Stimulated activated naive CD8-positive, alpha-beta T cell treated with anti-CD3 and anti-CD28 coated beads, Interleukin-15, Interleukin-2, amounts not matched to agents 100 ng/mL and 50 ng/mL, for 24 hours (primary cell): ENCODE measurements around the gene RANBP1.
A peak's percentile ranks its signal among the peaks of the same experiment; 100 is the strongest.

Source experiments
- H3K27ac Mint-ChIP-seq: one replicate; pipeline ENCODE4 v1.8.0; 2021; ENCODE audit warnings: mild to moderate bottlenecking, mixed read lengths
- H3K27me3 Mint-ChIP-seq: one replicate; pipeline ENCODE4 v1.8.0; 2021; ENCODE audit warnings: mixed read lengths
- H3K36me3 Mint-ChIP-seq: one replicate; pipeline ENCODE4 v1.8.0; 2021; ENCODE audit warnings: low read depth, mixed read lengths
- H3K4me1 Mint-ChIP-seq: one replicate; pipeline ENCODE4 v1.8.0; 2021; ENCODE audit warnings: low read depth, mixed read lengths
- H3K4me3 Mint-ChIP-seq: one replicate; pipeline ENCODE4 v1.8.0; 2021; ENCODE audit warnings: mild to moderate bottlenecking, mixed read lengths
- H3K9me3 Mint-ChIP-seq: one replicate; pipeline ENCODE4 v1.8.0; 2021; ENCODE audit warnings: mixed read lengths

Gene RANBP1

DNA sequence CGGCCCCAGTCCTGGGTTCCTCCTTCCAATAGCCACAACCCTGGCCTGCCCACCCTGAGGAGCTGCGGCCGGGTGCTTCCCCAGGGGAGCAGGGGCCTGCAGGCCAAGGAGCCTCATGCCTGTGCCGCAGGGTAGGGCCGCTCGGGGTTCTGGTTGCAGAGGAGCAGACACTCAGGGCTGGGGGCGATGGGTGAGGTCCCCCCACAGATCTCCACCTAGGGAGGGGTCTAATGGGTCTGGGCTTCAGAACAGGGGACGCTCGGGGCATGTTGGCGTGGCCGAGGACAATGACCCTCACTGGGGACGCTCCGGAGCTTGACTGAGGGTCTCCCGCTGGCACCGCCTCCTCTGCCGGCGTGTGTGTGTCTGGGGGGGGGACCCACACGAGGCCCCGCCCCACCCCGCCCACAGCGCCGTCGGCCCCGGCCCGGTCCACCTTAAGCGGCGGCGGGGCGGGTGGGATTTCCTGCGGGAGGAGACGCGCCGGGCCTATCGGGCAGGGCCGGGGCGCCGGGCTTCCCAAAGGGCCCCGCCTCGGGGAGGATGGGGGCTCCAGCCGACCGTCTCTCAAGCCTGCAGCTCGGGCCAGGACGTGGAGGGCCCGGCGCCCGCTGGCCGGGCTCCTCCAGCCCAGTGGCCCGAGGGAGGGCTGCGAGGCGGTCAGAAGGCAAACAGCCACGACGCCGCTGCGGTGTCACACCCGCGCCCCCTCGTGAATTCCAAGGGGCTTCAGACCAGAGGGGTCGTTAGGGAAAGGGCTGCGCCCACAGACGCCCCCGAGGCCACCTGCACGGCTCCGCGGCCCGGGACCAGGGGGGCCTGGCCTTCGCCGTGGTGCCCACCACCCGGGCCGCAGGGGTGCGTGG is 15.1 kb downstream of the RANBP1 start:
- Mint-ChIP-seq H3K27ac (no peak overlapping the region), H3K27me3 (no peaks in the 10 kb centered on the region), H3K9me3 (no peaks in the 10 kb centered on the region), H3K36me3 (peaks cover 20% of the 10 kb centered on the region), H3K4me3 (peak overlapping the region; percentile 30), H3K4me1 (peaks cover 42% of the 10 kb centered on the region)

- Mint-ChIP-seq H3K9me3 (no peaks in the 10 kb centered on the region), H3K36me3 (peaks cover 17% of the 10 kb centered on the region), H3K27me3 (no peaks in the 10 kb centered on the region), H3K27ac (peak within 1 kb of the TSS; percentile 16), H3K4me3 (peak within 1 kb of the TSS; percentile 78), H3K4me1 (peaks cover 47% of the 10 kb centered on the region)
Measured at GRCh38 chr22:20131597-20131858, 15.6 kb downstream of the RANBP1 start, which contains the start of gene ZDHHC8. ZDHHC8 (plus strand) TSS chr22:20131804; CDS start chr22:20131948, 144 bp downstream.

GRCh38 chr22:20131859-20132685 is 16.2 kb downstream of the RANBP1 start:
- peak overlapping the region; percentile 16 for H3K27ac Mint-ChIP-seq
- H3K9me3 Mint-ChIP-seq = no peaks in the 10 kb centered on the region
- peaks cover 12% of the 10 kb centered on the region for H3K36me3 Mint-ChIP-seq
- no peaks in the 10 kb centered on the region for H3K27me3 Mint-ChIP-seq
- H3K4me3 Mint-ChIP-seq = peak overlapping the region; percentile 78
- H3K4me1 Mint-ChIP-seq = peaks cover 48% of the 10 kb centered on the region

- Mint-ChIP-seq H3K27me3 (no peaks in the 10 kb centered on the region), H3K36me3 (peaks cover 5% of the 10 kb centered on the region), H3K9me3 (no peaks in the 10 kb centered on the region), H3K27ac (peak overlapping the region; percentile 45), H3K4me3 (peak overlapping the region; percentile 78), H3K4me1 (peaks cover 44% of the 10 kb centered on the region)
Measured at GRCh38 chr22:20132686-20133246, 16.9 kb downstream of the RANBP1 start.

- peaks cover 35% of the 10 kb centered on the region for H3K4me1 Mint-ChIP-seq
- H3K4me3 Mint-ChIP-seq = peak overlapping the region; percentile 78
- no peaks in the 10 kb centered on the region for H3K9me3 Mint-ChIP-seq
- no peaks in the 10 kb centered on the region for H3K36me3 Mint-ChIP-seq
- H3K27me3 Mint-ChIP-seq = no peaks in the 10 kb centered on the region
- peak overlapping the region; percentile 79 for H3K27ac Mint-ChIP-seq
Measured at GRCh38 chr22:20133930-20134549, 18.1 kb downstream of the RANBP1 start.

- peaks cover 31% of the 10 kb centered on the region for H3K4me1 Mint-ChIP-seq
- H3K9me3 Mint-ChIP-seq = no peaks in the 10 kb centered on the region
- no peaks in the 10 kb centered on the region for H3K36me3 Mint-ChIP-seq
- H3K27me3 Mint-ChIP-seq = no peaks in the 10 kb centered on the region
- H3K4me3 Mint-ChIP-seq = no peak overlapping the region
- H3K27ac Mint-ChIP-seq = no peak overlapping the region
Measured at GRCh38 chr22:20135265-20135664, 19.4 kb downstream of the RANBP1 start.

GRCh38 chr22:20135806-20136602 is 20.1 kb downstream of the RANBP1 start:
- Mint-ChIP-seq H3K4me3 (no peak overlapping the region), H3K4me1 (peaks cover 31% of the 10 kb centered on the region), H3K36me3 (no peaks in the 10 kb centered on the region), H3K27ac (no peak overlapping the region), H3K27me3 (no peaks in the 10 kb centered on the region), H3K9me3 (no peaks in the 10 kb centered on the region)

DNA sequence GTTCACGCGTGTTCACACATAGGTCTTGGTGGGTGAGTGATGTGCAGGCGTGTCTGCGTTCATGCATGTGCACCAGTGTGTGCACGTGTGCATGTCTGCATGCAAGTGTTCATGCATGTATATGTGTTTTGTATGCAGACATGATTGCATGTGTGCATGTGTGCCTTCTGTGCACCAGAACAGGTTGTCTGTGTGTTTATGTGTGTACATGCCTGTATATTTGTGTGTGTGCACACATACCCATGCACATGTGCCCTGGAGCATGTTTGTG is 20.6 kb downstream of the RANBP1 start:
- no peaks in the 10 kb centered on the region for H3K9me3 Mint-ChIP-seq
- H3K36me3 Mint-ChIP-seq = no peaks in the 10 kb centered on the region
- no peaks in the 10 kb centered on the region for H3K27me3 Mint-ChIP-seq
- no peak overlapping the region for H3K27ac Mint-ChIP-seq
- no peak overlapping the region for H3K4me3 Mint-ChIP-seq
- peaks cover 31% of the 10 kb centered on the region for H3K4me1 Mint-ChIP-seq

DNA sequence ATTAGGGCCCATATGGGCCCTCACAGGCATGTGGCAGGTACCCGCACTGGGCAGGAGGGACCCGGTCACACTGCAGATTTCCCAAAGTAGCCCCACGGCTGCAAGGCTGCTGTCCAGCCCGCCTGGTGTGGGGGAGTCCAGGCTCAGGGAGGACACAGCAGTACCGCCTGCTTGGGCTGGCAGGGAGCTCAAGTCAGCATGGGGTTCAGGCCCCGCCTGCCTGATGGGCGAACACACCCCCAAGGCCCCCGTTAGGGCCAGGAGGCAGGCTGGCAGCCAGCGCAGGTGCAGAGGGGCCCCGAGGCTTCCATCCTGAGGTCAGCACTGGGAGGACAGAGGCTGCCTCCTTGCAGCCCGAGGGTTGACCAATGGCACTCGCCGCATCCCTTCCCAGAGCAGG is 21.2 kb downstream of the RANBP1 start:
- Mint-ChIP-seq H3K36me3 (no peaks in the 10 kb centered on the region), H3K27me3 (no peaks in the 10 kb centered on the region), H3K27ac (no peak overlapping the region), H3K4me1 (peaks cover 31% of the 10 kb centered on the region), H3K4me3 (no peak overlapping the region), H3K9me3 (no peaks in the 10 kb centered on the region)

- Mint-ChIP-seq H3K4me1 (peaks cover 27% of the 10 kb centered on the region), H3K27me3 (no peaks in the 10 kb centered on the region), H3K36me3 (no peaks in the 10 kb centered on the region)
Measured at GRCh38 chr22:20137671-20138416, 21.9 kb downstream of the RANBP1 start.

DNA sequence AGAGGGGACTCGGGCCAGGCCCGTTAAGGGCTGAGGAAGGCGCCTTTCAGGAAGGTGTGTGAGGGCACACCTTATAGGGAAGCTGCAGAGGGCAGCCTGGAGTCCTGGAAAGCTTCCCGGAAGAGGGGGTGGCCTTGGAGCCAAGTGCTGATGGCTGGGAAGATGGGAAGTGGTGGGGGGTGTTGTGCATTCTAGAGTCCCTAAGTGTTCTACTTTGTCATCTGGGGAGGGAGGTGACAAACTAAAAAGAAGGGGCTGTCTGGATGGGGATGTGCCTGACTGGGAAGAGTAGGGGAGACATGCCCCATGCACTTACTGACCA is 22.5 kb downstream of the RANBP1 start:
- H3K27me3 Mint-ChIP-seq = no peaks in the 10 kb centered on the region
- H3K4me1 Mint-ChIP-seq = peaks cover 22% of the 10 kb centered on the region
- no peaks in the 10 kb centered on the region for H3K36me3 Mint-ChIP-seq
- H3K9me3 Mint-ChIP-seq = no peaks in the 10 kb centered on the region
- no peak overlapping the region for H3K4me3 Mint-ChIP-seq
- no peak overlapping the region for H3K27ac Mint-ChIP-seq

More at GRCh38 chr22:20137671-20138416, 21.9 kb downstream of the RANBP1 start:
- peak overlapping the region; percentile 36 for H3K27ac Mint-ChIP-seq
- H3K9me3 Mint-ChIP-seq = no peaks in the 10 kb centered on the region
- no peak overlapping the region for H3K4me3 Mint-ChIP-seq

- Mint-ChIP-seq H3K4me3 (no peak overlapping the region), H3K9me3 (no peaks in the 10 kb centered on the region), H3K27me3 (no peaks in the 10 kb centered on the region), H3K27ac (peak overlapping the region; percentile 54), H3K4me1 (peaks cover 17% of the 10 kb centered on the region), H3K36me3 (no peaks in the 10 kb centered on the region)
Measured at GRCh38 chr22:20138868-20139267, 23.0 kb downstream of the RANBP1 start.

- no peak overlapping the region for H3K4me3 Mint-ChIP-seq
- peaks cover 12% of the 10 kb centered on the region for H3K4me1 Mint-ChIP-seq
- no peaks in the 10 kb centered on the region for H3K36me3 Mint-ChIP-seq
- H3K27ac Mint-ChIP-seq = peak overlapping the region; percentile 54
- no peaks in the 10 kb centered on the region for H3K27me3 Mint-ChIP-seq
- H3K9me3 Mint-ChIP-seq = no peaks in the 10 kb centered on the region
Measured at GRCh38 chr22:20139391-20140106, 23.6 kb downstream of the RANBP1 start.
